ENCODE data around the gene MBD4.

DNA sequence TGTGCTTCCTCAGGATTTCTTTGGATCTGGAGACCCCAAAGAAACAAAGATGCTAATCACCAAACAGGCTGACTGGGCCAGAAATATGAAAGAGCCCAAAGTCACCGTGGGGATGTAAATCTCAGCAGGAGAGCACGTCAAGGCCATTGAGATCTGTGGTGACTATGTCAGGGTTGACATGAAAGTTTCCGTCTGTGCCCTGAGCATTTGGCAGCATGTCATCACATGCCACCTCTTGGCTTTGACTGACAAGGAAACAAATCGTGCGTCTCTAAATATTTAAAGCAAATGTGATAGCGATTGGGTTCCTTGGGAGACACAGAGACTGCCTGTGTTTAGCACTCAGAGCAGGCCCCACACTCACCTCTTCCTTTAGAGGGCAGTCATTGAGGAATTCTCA, 46.5 kb downstream of the MBD4 start:
- TF ChIP-seq, protein P1, sequence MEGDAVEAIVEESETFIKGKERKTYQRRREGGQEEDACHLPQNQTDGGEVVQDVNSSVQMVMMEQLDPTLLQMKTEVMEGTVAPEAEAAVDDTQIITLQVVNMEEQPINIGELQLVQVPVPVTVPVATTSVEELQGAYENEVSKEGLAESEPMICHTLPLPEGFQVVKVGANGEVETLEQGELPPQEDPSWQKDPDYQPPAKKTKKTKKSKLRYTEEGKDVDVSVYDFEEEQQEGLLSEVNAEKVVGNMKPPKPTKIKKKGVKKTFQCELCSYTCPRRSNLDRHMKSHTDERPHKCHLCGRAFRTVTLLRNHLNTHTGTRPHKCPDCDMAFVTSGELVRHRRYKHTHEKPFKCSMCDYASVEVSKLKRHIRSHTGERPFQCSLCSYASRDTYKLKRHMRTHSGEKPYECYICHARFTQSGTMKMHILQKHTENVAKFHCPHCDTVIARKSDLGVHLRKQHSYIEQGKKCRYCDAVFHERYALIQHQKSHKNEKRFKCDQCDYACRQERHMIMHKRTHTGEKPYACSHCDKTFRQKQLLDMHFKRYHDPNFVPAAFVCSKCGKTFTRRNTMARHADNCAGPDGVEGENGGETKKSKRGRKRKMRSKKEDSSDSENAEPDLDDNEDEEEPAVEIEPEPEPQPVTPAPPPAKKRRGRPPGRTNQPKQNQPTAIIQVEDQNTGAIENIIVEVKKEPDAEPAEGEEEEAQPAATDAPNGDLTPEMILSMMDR (conservative IDR thresholded peaks at IDR 0.05; ENCODE audit: low read depth, low read length): no peak
- no peak for TF ChIP-seq MXI1 (IDR thresholded peaks at IDR 0.05; ENCODE audit: borderline replicate concordance, low read depth, low read length)
- no peak for TF ChIP-seq POLR2A (IDR thresholded peaks at IDR 0.05; ENCODE audit: low read depth, low read length)
- TF ChIP-seq CEBPB (IDR thresholded peaks at IDR 0.05; ENCODE audit: low read depth, low read length): no peak

Data from IMR-90 (cell line).